Lung (tissue), 12 donors: ENCODE data around the gene ATP8B3. TPM values are rescaled to one million over a fixed set of nuclear protein-coding genes. Genes with fewer than 3 reads are reported as not detected.

Experiments
- ATAC-seq: fragments of 200-7000 bp; cut with Tn5 transposase; one replicate; pipeline ENCODE4 v1.9.1; 2020; ENCODE audit warnings: moderate number of reproducible peaks; ENCODE audit not compliant: insufficient read depth, low FRiP score
- DNase-seq, 3 donors: peaks; one replicate each; pipeline ENCODE4 v3.0.0-alpha.2; 2013 to 2017
- H3K27ac ChIP-seq, 2 donors: one replicate each; pipeline ENCODE4 v1.5.1; 2013; ENCODE audit warnings: mild to moderate bottlenecking in 2 of 2, moderate library complexity in 2 of 2, control low read depth in 1 of 2, inconsistent platforms in 1 of 2, low read depth in 1 of 2, low read length in 1 of 2
- H3K27me3 ChIP-seq, 3 donors: one replicate each; pipeline ENCODE4 v1.5.1; 2013; ENCODE audit warnings: low read length in 2 of 3; ENCODE audit not compliant: control insufficient read depth in 3 of 3, insufficient read depth in 3 of 3
- H3K36me3 ChIP-seq, 4 donors: one replicate each; pipeline ENCODE4 v1.5.1; 2013; ENCODE audit warnings: low read length in 4 of 4, mild to moderate bottlenecking in 1 of 4, moderate library complexity in 1 of 4; ENCODE audit not compliant: control insufficient read depth in 4 of 4, insufficient read depth in 4 of 4
- H3K4me1 ChIP-seq, 5 donors: one replicate each; pipeline ENCODE4 v1.5.1; 2013; ENCODE audit warnings: low read length in 5 of 5, mild to moderate bottlenecking in 2 of 5, moderate library complexity in 1 of 5; ENCODE audit not compliant: control insufficient read depth in 5 of 5, insufficient read depth in 5 of 5
- H3K4me3 ChIP-seq: one replicate; pipeline ENCODE4 v1.5.1; 2013; ENCODE audit warnings: mild to moderate bottlenecking, control low read depth, moderate library complexity
- H3K9ac ChIP-seq, 2 donors: one replicate each; pipeline ENCODE4 v1.5.1; 2013; ENCODE audit warnings: low read length in 2 of 2, control low read depth in 1 of 2; ENCODE audit not compliant: insufficient read depth in 1 of 2
- H3K9me3 ChIP-seq, 4 donors: one replicate each; pipeline ENCODE4 v1.5.1; 2013; ENCODE audit warnings: low read length in 3 of 4, mild to moderate bottlenecking in 1 of 4, moderate library complexity in 1 of 4; ENCODE audit not compliant: control insufficient read depth in 4 of 4, insufficient read depth in 3 of 4
- CTCF ChIP-seq: IDR thresholded peaks from 2 replicates; pipeline ENCODE4 v1.5.1; 2012; ENCODE audit warnings: mild to moderate bottlenecking; ENCODE audit errors: control extremely low read depth, extremely low read depth
- WGBS, 2 donors: extraction: QIAGEN DNeasy Blood & Tissue Kit; methylation state at CpG; one replicate each; pipeline ENCODE4 v1.1.7; 2013; 5-methylcytosine and 5-hydroxymethylcytosine counted together
- polyA plus RNA-seq, 2 donors: library from polyadenylated mRNA; stranded (reverse); fragments of 200-250 nt; gene quantifications; one replicate each; pipeline ENCODE4 v1.2.1, GENCODE V29; 2013
- total RNA-seq, 2 donors: library from RNA; depleted of rRNA in 1 of 2; stranded (reverse); fragments of >200 nt in 1 of 2; gene quantifications; one replicate each; pipeline ENCODE4 v1.2.1, GENCODE V29; 2014 to 2021
- donor health status: control.
- donor health status: control.
- donor health status: Bipolar disorder and iron deficiency.
- donor health status: healthy.
- donor health status: DM: yes; HTN: yes; CAD: no.

Gene ATP8B3
- total and polyA plus RNA-seq, 4 donors, result 0.69 to 2.4 (median 1.8) TPM

- H3K4me1 ChIP-seq, result peaks cover 4 to 57% (median 36%) of the 10 kb centered on the region in 5 donors
- no peaks in the 10 kb centered on the region for H3K9me3 ChIP-seq
- 11 to 27% methylated on average over 62 to 66 of the region's 66 CpGs for WGBS, 2 donors
- ATAC-seq, result no peak
- peaks cover 0 to 6% (median 0%) of the 10 kb centered on the region in 4 donors for H3K36me3 ChIP-seq
- peak; percentile 78 to 80 (median 79) for DNase-seq
- no peak overlapping the region for H3K9ac ChIP-seq
- no peaks in the 10 kb centered on the region for H3K27me3 ChIP-seq
- no peak for TF ChIP-seq CTCF
- no peak overlapping the region for H3K4me3 ChIP-seq
- H3K27ac ChIP-seq, result no peak overlapping the region
Observed at GRCh38 chr19:1851654-1852580, 39.8 kb upstream of the ATP8B3 start.

GRCh38 chr19:1850809-1851653 lies 39.0 kb upstream of the ATP8B3 start:
- TF ChIP-seq CTCF, result no peak
- DNase-seq, result no peak

GRCh38 chr19:1849886-1850398 lies 37.9 kb upstream of the ATP8B3 start:
- TF ChIP-seq CTCF, result no peak
- ATAC-seq, result no peak
- no peak for DNase-seq
- Histone ChIP-seq H3K9me3 (no peaks in the 10 kb centered on the region), H3K4me3 (no peak overlapping the region), H3K27me3 (no peaks in the 10 kb centered on the region), H3K9ac (no peak overlapping the region), H3K4me1 (peaks cover 8 to 49% (median 23%) of the 10 kb centered on the region in 5 donors), H3K36me3 (peaks cover 0 to 9% (median 1%) of the 10 kb centered on the region in 4 donors), H3K27ac (no peak overlapping the region)
- 83 to 91% methylated on average over 10 of the region's 10 CpGs for WGBS, 2 donors

More at GRCh38 chr19:1850809-1851653, 39.0 kb upstream of the ATP8B3 start:
- peaks cover 8 to 58% (median 33%) of the 10 kb centered on the region in 5 donors for H3K4me1 ChIP-seq
- H3K9me3 ChIP-seq, result no peaks in the 10 kb centered on the region
- H3K27ac ChIP-seq, result no peak overlapping the region
- peaks cover 0 to 6% (median 0%) of the 10 kb centered on the region in 4 donors for H3K36me3 ChIP-seq
- 76 to 77% methylated on average over 29 to 31 of the region's 31 CpGs for WGBS, 2 donors
- H3K27me3 ChIP-seq, result no peaks in the 10 kb centered on the region
- ATAC-seq, result no peak
- H3K9ac ChIP-seq, result no peak overlapping the region
- no peak overlapping the region for H3K4me3 ChIP-seq
